ENCODE results near the gene WDR5B.

Gene WDR5B

DNA sequence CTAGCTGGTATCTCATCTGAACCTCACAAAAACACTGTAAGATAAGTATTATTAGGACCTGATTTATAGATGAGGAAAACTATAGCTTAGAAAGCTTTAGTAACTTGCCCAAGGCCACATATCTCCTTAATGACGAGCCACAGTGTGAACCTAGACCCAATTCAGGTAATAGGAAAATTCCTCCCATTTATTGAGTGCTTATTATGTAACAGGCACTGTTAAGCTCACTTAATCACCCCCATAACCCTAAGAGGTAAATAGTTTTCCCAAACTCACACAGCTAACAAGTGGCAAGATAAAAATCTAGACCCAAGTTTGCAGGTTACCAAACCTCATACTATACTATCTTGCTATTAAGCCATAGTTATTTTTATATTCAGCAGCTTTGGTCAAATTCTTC lies 7.9 kb downstream of the WDR5B start:
- no peak for DNase-seq

DNA sequence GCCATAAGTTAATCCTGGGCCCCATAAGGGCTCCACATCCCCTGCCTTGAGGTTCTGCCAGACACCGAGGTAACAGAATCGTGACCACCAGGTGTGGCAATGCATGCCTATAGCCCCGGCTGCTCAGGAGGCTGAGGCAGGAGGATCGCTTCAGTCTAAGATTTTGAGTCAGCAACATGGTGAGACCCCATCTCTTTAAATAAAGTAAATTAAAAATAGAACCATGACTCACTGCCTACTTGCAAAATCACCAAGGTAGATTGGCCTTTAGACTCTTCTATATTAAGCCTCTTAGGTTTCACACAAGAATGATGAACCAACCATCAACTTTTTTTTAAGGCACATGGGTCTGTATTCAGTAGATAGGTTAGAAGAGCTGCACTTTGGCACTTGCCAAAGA lies 9.7 kb downstream of the WDR5B start:
- no peak for DNase-seq

DNA sequence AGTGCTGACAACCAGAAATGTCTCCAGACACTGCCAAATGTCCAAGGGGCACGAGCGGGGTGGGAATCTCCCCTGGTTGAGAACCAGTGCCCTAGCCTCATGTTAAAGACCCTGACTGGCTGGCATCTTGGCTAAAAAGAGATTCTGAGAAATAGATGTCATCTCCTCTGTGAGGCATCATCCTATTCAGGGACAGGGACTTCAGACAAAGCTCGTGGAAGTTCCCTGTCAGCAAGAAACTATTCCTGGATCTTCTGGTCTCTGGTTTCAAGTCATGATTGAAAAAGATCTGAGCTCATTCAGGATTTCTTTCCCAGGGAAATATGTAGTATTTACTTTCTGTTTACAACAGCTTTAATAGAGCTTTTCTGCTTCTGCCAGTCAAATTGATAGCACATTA lies 10.8 kb downstream of the WDR5B start:
- no peak for DNase-seq

DNA sequence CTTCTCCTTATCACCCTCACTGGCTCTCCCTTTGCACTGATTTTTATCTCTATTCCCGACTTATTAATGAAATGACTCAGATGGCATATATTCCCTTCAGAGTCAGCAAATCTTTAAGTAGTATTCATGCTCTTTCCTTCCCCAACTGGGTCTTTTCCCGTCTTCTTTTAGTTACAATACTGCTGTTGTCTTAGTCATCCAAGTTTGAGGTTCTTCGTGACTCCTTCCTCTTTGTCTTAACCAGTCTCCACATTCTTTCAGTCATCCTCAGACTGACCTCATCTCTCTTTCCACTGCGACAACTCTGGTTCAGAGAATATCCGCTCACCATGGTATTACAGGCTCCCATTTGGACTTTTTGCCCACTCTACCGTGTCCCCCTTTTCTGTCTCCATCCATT lies 12.4 kb downstream of the WDR5B start:
- DNase-seq, result no peak

DNA sequence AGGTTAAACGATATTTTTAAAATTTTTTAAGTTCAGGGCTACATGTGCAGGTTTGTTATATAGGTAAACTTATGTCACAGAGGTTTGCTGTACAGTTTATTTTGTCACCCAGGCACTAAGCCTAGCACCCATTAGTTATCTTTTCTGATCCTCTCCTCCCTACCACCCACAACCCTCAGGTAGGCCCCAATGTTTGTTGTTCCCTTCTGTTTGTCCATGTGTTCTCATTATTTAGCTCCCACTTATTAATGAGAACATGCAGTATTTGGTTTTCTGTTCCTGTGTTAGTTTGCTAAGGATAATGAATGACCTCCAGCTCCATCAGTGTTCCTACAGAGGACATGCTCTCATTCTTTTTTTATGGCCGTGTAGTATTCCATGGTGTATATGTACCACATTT lies 16.9 kb downstream of the WDR5B start:
- no peak for DNase-seq

DNA sequence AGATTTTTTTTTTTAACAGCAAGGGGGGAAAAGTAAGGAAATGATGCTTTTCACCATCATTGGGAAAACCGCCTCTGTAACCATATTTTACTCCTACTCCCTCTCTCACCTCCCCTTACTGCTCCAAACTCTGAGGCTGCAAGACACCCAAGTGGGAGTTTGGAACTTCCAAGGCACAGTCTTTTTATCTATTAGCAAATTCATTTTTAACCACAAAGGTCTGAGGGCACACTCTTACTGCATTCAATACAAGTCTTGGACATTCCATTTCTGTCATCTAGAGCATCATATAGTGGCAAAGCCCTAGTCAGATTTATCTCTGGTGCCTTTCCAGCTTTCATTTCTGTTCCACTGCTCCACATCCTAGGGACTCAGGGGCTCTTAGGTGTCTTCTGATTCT lies 18.7 kb downstream of the WDR5B start:
- no peak for DNase-seq

DNA sequence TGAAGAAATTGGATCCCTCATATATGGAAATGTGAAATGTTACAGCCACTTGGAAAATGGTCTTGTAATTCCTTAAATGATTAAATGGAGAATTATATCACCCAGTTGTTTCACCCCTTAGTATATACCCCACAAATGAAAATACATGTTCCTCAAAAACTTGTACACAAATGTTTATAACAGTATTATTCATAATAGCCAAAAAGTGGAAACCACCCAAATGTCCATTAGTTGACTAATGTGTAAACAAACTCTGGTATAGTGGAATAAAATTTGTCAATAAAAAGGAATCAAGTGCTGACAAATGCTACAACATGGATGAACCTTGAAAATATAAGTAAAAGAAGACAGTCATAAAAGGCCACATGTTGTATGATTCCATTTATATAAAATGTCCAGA lies 19.4 kb downstream of the WDR5B start:
- DNase-seq, result no peak

DNA sequence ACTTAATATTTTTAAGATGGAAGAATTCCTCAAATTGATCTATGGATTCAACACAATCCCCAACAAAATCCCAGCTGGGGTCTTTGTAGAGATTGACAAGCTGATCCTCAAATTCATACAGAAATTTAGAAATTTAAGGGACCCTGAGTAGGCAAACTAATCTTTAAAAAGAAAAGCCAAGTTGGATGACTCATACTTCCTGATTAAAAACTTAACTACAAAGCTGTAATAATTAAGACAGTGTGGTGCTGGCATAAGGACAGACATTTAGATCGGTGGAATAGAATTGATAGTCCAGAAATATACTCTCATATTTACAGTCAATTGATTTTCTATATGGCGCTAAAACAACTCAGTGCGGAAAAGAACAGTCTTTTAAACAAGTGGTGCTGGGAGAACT lies 20.3 kb downstream of the WDR5B start:
- no peak for DNase-seq

DNA sequence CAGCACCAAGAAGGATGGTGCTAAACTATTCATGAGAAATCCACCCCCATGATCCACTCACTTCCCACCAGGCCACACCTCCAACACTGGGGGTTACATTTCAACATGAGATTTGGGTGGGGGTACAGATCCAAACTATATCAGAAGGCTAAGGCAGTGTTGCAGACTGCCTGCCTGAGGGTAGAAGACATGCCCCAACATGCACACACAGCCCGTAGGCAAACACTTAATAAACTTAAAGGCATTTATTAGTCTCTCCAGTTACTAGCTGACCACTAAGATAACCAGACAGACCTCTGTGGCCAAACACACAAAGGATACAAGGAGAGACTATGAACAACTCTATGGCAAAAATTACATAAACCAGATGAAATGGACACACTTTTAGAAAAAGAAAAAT lies 21.7 kb downstream of the WDR5B start:
- no peak for DNase-seq

DNA sequence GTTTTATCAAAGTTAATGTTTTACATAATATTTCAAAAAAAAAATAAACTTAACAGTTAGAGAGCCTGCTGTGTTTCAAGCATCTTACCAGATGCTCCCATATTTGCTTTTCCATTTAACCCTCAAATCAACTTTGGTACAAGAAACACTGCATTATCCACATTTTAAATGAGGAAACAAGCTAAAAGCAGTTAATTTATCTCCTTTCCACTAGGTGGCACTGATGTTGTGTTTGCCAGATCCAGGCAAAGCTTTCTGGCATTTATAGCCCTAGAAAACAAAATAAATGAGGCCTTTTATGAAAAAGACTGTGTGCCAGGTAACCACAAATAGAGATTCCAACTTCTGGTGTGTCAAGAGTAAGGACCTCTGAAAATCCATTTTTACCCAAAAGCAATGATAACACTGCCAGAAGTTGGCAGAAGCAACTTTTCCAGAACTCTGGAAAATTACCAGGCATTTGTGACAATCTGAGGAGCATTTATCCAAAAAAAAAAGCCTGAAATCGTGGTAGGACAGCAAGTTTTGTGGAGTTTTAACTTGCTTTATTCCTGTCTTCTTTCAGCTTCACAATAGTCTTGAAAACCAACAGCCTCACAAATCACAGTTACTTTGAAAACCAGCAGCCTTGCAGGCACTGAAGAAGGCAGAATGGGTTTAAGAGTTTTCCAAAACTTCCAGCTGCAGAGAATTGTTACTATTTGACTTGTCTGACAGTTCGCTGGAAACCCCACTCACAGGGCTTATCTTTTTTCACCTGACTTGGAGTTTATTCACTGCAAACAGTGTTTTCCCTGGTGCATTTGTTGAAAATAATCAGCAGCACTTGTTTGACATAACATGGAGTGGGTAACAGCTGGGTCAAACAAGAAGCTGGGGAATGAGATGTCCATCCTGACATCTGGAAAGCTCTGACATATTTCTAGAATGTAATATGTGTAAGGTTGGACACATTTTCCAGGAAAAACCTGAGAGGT lies 22.7 kb downstream of the WDR5B start:
- DNase-seq, result peak; percentile 58

DNA sequence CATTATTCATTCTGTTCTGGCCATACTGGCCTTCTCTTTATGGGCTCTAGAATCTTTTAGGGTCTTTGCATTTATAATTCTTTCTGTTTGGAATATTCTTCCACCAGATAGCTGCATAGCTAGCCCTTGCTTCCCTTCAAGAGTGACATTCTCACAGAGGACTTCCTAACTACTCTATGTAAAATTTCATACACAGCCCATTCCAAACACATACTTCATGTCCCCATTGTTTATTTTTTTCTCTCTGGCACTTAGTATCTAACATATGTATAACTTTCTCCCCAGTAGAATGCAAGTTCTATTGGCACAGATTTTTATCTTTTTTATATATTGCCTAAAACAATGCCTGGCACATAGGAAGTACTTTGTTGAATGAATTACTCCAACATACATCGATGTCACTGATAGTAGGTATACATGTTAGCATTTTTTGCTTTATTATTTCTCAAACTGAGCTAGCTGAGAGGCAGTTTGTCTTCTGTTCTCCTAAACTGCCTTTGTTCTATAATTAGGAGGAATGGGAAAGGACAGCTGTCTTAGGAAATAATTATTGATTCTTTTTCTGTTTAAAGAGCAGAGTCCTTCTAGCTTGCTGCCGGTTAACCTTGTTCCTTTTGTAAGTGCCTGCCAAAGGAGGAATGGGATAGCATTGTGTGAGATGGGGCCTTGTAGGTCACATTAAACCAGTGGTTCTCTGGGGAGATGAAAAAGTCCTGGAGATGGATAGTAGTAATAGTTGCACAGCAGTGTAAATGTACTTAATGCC lies 24.0 kb downstream of the WDR5B start:
- DNase-seq, result no peak

DNA sequence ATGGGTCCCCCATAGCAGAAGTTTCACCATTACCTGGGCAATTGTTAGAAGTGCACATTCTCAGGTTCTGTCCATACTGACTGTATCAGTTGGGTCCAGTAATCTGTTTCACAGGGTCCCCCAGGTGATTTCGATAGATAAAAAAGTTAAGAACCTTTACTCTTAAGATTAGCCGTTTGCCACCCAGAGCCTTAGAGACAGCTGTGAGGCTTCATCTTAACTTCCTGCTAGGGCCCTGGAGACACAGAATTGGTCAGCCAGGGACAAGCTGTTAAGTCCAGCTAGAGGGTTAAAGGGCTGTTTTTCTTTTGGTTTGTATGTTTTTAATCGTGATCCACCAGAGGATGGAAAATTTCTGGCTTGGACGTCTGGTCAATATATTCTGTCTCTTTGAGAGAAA lies 25.2 kb downstream of the WDR5B start:
- DNase-seq, result no peak

DNA sequence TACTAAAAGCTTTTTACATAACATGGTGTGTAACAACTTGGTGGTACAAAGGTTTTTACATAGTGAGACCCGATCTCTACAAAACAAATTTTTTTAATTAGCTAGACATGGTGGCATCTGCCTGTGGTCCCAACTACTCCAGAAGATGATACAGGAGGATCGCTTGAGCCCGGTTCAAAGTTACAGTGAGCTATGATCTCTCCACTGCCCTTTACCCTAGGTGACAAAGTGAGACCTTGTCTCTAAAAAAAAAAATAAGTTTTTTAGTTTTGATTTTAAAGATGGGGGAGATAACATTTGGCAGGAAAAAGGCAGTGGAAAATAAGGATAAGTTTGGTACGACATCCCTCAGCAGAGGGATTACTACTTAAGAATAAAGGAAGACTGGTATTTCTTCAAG lies 26.0 kb downstream of the WDR5B start:
- DNase-seq, result no peak

DNA sequence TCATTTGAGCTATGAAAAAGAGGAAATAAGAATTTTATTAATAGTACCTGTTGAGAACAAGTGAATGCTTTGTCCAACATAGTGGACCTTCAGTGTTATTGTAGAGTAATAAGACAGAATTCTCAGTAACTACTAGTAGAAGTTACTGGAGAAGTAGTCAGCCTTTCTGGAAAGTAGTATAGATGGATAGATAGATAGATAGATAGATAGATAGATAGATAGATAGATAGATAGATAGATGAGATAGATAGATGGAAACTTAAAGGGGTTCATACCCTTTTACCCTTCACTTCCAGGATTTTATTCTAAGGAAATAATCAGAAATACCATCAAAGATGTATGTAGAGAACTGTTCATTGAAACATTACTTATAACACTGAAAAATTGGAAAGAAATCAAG lies 26.7 kb downstream of the WDR5B start:
- DNase-seq, result no peak

DNA sequence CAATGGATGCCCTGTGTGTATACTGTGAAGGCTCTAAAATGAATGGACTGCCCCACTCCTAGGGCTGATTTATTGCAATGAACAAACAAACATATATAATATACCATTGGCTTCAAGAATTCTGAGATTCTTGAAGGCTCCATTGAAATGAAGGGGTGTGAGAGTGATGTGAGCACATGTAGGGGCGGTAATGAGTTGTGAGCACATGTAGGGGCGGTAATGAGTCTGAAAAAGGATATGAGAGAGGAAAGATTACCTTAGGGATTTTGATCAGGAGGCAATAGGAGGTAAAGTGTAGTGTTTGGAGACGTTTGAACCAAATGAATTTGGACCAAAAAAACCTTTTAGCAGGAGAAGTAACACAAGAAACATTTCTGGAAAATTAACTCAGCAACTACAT lies 28.2 kb downstream of the WDR5B start:
- DNase-seq, result no peak

DNA sequence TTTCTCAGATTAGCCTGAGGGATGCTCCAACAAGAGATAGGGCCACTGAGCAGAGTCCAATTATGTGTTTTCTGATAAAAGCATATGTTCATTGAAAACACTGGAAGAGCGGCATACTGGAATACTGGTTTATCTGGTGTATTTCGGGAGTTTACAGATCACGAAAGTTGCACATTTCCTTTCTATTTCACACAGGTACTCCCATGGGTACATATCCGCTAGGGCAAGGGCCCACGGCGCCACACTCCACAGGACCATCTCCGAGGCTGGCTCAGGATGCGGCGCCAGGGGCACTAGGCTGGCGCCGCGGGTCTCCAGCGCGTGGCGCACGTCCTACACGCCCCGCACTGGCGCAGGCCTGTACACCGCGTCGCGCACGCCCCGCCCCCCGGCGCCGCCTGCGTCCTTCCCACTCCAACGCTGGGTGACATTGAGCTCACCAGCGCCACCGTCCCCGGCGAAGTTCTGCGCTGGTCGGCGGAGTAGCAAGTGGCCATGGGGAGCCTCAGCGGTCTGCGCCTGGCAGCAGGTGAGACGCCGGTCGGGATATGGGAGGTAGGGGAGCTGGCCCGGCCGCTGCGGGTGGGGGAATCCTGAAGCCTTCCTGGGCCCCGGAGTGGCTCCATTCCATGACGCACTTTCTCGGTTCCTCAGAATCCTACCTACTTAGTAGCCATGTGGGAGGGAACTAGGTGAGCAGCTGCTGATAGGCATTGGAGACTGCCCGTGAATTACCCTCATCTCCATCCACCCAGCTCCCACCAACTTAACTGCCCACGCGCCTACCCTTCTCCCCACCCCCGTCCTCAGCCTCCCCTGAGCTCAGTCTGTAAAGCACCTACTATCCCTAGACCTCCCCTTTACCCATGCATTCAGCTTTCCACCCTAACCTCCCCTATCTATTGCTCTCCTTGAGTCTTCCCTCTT lies 31.8 kb downstream of the WDR5B start, which contains the start of gene FAM162A:
TSS of gene FAM162A (plus strand) at position 412 of the 927 bp plus-strand sequence. CDS start at position 496, 84 bp downstream.
- peak; percentile 97 for DNase-seq

DNA sequence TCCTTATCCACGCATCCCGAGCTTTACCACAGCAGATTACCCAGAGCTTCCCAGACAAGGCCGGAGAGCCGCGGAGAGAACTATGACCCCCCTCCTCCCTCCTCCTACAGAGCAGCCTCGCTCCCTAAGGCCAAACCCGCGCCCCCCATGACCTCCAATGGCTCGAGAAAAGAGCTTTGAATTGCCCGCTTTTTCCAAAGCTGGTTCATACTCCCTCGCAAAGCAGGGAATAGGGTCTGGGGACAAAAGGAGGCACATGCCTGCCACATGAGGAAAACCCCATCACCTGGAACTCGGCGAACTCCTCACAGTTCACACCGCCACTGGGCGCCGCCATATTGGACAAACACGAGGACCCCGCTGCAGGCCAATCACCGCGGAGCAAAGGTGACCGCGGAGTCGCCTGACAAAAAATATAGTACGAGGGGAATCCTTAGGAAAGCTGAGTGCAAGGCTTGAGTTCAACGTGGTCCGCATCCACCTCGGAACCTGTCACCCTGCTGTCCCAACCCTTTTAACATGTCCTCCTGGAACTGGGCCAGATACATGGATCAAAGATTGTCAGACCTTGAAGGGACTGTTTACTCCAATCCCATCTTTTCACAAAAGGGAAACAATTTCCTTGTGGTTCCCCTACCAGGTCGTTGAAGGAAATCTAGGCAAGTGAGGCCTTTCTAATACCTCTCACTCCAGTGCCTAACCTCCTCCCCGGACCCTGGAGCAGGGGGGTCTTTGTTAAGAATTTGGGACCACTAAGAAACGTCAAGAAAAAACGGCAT lies 32.8 kb downstream of the WDR5B start, which contains the start of gene MIX23:
TSS of gene MIX23 (minus strand) at position 344 of the 779 bp plus-strand sequence. CDS start at position 337, 7 bp downstream.
- DNase-seq, result peak; percentile 92

DNA sequence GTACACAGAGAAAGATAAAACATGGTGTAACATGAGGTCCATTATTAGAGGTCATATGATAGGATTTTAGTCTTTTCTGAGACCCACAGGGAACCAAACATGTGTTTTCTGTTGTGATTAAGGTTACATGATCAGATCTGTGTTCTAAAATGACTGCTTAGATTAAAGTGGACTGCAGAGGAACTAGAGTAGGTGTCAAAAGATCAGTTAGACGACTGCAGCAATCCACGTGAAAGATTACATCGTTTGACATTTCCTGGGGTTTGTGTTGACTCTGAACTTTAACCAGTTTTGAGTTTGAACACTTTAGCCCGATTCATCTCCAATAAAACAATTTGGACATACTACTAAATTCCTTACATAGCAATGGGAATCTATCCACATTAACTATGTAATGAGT lies 37.9 kb downstream of the WDR5B start:
- DNase-seq, result no peak

DNA sequence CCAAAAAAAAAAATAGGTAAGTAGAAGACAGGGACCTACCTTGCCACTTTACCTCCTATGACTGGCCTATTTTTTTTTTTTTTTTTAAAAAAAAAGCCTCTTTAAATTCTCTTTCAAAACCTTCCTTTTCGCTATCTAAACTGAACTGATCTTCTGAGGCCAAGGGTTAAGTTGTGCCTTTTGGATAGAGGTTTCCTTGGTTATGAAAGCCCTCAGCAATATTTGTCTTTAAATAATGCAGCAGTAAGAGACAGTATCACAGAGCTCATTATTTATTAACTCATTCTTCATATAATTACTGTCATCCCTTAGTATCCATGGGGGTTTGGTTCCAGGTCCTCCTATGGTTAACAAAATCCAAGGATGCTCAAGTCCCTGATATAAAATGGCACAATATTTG lies 41.8 kb downstream of the WDR5B start:
- no peak for DNase-seq

DNA sequence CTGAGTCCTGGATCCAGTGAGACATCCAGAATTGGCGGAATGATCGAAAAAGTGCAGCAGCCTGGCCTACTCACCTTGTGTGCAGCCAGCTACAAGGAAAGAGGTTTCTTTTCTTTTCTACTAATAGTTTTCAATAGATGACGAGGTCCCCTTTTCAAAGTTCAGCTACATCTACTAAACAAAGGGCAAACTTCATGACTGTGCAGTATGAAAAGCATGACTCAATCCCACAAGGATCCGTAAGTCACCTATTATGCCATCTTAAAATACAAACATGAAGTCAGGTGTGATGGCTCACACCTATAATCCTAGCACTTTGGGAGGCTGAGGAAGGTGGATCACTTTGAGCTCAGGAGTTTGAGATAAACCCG lies 49.5 kb downstream of the WDR5B start:
- no peak for DNase-seq

DNA sequence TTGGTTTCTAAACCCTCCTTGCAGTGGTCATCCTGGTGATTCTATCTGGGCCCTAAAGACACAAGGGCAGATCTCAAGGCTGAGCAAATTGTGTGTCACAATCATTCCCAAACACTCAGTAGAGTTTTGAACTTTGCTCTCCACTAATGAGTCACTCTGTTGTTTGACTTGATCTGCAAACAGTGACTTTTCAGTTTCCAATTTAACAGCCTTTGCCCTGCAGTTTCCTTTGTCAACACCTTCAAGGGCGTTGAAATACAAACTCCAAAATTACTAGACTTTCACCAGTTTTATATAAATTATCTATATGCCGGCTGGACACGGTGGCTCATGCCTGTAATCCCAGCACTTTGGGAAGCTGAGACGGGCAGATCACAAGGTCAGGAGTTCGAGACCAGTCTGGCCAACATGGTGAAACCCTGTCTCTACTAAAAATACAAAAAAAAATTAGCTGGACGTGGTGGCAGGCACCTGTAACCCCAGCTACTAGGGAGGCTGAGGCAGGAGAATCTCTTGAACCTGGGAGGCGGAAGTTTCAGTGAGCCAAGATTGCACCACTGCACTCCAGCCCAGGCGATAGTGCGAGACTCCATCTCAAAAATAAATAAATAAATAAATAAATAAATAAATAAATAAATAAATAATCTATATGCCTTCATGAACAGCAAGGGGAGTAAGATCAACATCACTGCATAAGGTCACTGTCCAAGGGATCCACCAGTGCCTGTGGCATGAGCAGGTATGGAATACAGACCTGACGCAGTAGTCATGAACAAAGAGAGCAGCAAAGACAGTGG lies 50.1 kb downstream of the WDR5B start:
- DNase-seq, result peak; percentile 83
